Measurements from ENCODE around the gene PCDHGA3.
"Not testable (repeated sequence)": the region's sequence is repeated elsewhere in the genome, so short reads cannot be mapped to it uniquely, and the experiment has no call there.

PCDHGA3 gene

GRCh38 chr5:141393267-141393666 is 49.6 kb downstream of the PCDHGA3 start:
- no peak overlapping the region for H3K4me3 ChIP-seq (replicated peaks; ENCODE audit: low read depth, low read length)
- TF ChIP-seq CTCF (IDR thresholded peaks at IDR 0.05; ENCODE audit: low read depth, low read length, missing control alignments), result no peak
- no peak for DNase-seq (ENCODE audit: extremely low read depth, low read depth)

- not testable (repeated sequence) for H3K4me3 ChIP-seq (replicated peaks; ENCODE audit: low read depth, low read length); DNase-seq (ENCODE audit: extremely low read depth, low read depth)
Observed at GRCh38 chr5:141394401-141395187, 51.0 kb downstream of the PCDHGA3 start.
